Frontal cortex (tissue), 4 donors: ENCODE measurements around the gene GPD1. TPM values are rescaled to one million over a fixed set of nuclear protein-coding genes. Genes with fewer than 3 reads are reported as not detected.
A peak's percentile ranks its signal among the peaks of the same experiment; 100 is the strongest.

Source experiments
- DNase-seq, 2 donors: peaks; one replicate each; pipeline ENCODE4 v3.0.0; 2012; ENCODE audit warnings: low spot score in 2 of 2
- FAIRE-seq: peaks from 2 replicates; lab custom pipeline; 2012; peaks lifted over from hg19 to GRCh38; lab: Jason Lieb, UNC
- total RNA-seq: library from RNA; depleted of rRNA; stranded (reverse); fragments of >200 nt; gene quantifications from one replicate; pipeline ENCODE4 v1.2.3, GENCODE V29; 2014
- donor health status: control.
- donor health status: control.
- donor health status: control.

GPD1 gene
- total RNA-seq, result 9.4 TPM

GRCh38 chr12:50103767-50104321 lies at the start of gene GPD1:
TSS of gene GPD1 (plus strand) at chr12:50104008. CDS start at chr12:50104051, 43 bp downstream.
- FAIRE-seq, result no peak

GRCh38 chr12:50055831-50056638 lies 47.8 kb upstream of the GPD1 start:
- no peak for FAIRE-seq
- peak; percentile 77 to 81 for DNase-seq

More at GRCh38 chr12:50103767-50104321, at the start of gene GPD1:
- DNase-seq, result peak in 1 of 2 donors; percentile 74

DNA sequence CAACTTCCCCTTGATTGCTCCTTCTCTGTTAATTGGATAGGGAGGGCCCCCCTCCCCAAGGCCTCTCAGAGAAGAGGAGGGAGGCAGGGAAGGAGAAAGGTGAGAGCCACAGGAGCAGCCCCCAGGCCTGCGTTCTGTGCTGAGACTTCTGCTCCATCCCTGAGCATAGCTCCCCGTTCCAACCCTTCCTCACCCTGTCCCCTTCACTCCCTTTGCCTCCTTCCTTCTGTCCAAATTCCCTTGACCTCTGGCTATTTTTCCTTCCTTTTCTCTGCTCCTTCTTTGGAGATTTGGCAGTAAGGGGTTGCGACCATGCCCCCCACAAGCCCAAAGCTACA lies 47.2 kb upstream of the GPD1 start:
- DNase-seq, result no peak
- no peak for FAIRE-seq

GRCh38 chr12:50057000-50057841 lies 46.6 kb upstream of the GPD1 start, which contains the start of gene ASIC1:
TSS of gene ASIC1 (plus strand) at chr12:50057596. CDS start at chr12:50058767, 1,171 bp downstream.
- DNase-seq, result peak; percentile 79 to 88
- FAIRE-seq, result no peak

- FAIRE-seq, result no peak
- no peak for DNase-seq
These were observed 45.7 kb upstream of the GPD1 start for GRCh38 chr12:50057896-50058670.

GRCh38 chr12:50058743-50059312 lies 45.0 kb upstream of the GPD1 start:
- no peak for DNase-seq
- no peak for FAIRE-seq

- no peak for DNase-seq
- no peak for FAIRE-seq
These were observed 44.2 kb upstream of the GPD1 start for GRCh38 chr12:50059440-50060119.

- DNase-seq (no peak), FAIRE-seq (no peak)
These were observed 43.7 kb upstream of the GPD1 start for GRCh38 chr12:50060120-50060468.

GRCh38 chr12:50061171-50061570 lies 42.6 kb upstream of the GPD1 start:
- DNase-seq, result no peak
- FAIRE-seq, result no peak

DNA sequence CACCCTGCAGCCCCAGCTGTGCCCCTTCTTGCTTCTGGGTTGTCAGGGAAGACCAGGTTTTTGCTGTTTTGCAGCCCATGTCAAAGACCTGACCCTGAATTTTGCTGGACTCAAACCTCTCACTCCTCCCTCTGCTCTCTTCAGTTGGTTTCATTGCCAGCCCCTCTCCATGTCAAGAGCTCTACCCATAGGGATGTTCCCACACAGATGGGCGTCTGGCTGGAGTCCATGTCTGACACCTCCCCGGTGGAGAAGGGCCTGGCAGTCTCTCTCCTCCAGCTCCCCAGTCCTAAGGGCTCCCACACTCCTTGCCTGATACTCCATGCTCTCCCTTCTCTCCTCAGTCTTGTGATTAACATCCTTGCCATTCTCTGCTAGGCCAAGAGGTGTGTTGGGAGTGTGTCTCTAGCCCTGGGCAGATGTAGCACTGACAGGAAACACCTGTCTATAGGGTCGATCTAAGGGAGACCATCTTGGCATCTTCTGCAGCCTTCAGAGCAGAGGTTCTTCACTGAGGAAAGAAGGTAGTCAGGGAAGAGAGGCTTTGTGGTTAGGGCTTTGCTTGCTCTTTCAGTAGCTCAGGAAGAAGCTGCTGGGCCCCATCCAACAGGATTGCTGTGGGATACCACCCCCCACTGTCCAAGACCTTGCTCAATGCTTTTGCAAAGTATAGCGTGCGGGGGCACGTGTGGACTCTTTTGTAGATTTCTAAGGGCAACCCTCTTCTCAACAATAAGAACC lies 41.7 kb upstream of the GPD1 start:
- FAIRE-seq (no peak), DNase-seq (no peak)

DNA sequence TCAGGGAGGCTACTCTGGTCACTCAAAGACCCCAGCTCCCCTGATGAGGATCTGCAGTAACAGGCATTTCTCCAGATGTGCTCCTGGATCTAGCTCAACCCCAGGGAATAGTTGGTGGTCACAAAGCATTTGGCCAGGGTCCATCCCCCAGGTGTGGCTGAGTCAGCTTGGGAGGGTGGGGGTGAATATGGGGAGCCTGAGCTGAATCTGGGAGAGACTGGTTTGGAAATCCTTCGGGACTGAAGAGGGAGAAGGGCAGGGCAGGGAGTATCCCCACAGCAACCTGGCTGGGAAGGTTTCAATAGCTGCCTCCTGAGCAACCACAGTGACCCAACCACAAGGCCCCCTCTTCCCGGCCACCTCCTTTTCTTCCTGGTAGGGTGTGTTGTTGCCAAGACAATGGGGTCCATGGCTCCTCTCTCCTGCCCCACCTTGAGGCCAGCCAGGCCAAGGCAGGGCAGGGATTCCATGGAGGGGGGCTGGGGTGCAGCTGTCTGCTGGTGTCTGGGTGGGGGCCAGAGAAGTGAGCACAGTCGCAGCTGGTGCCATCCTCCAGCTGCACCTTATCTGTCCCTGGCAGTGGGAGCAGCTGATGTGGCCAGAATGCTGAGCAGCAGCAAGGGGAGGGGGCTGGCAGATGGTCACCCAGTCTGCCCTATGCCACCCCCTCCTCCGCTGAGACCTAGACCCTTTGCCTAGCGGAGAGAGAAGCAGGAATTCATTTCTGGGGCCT lies 40.9 kb upstream of the GPD1 start:
- DNase-seq, result no peak
- FAIRE-seq, result no peak

DNA sequence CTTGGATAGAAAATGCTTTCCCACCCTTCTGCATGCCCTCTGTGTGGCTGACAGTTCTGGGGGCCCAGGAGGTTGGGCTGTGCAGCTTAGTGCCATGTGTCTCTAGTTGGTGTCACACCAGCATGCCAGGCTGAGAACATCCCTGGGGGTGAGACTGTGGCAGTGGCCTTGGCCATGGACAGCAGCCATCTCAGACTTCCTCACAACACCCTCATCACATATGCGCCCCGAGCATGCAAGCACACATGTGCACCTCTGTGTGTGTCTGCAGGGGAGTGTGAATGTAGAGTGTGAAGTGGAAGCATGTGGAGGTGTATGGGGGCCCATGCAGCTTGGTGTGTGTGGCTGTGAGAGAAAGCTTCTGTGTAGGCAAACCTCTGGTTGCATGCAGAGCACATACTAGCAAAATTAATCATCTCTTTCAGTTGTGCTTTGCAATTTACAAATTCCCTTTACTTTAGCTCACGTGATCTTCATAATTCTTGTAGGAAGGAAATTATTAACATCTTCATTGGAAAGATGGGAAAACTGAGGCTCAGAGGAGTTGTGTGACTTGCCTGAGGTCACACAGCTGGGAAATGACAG lies 38.0 kb upstream of the GPD1 start:
- DNase-seq (no peak), FAIRE-seq (no peak)

- FAIRE-seq (no peak), DNase-seq (no peak)
These were observed 37.4 kb upstream of the GPD1 start for GRCh38 chr12:50066402-50066801.

- DNase-seq, result no peak
- FAIRE-seq, result no peak
These were observed 34.7 kb upstream of the GPD1 start for GRCh38 chr12:50069069-50069468.

GRCh38 chr12:50069539-50069938 lies 34.3 kb upstream of the GPD1 start:
- FAIRE-seq, result no peak
- DNase-seq, result no peak

GRCh38 chr12:50070314-50071060 lies 33.3 kb upstream of the GPD1 start:
- DNase-seq, result peak in 1 of 2 donors; percentile 77
- no peak for FAIRE-seq
